GM21447 (cell line): ENCODE results near the gene AGPS.
"Not testable (repeated sequence)": the region's sequence is repeated elsewhere in the genome, so short reads cannot be mapped to it uniquely, and the experiment has no call there.

Experiments used
- ATAC-seq: cut with Tn5 transposase; IDR thresholded peaks from one replicate; pipeline ENCODE4 v1.9.1; 2021; ENCODE audit not compliant: unreplicated experiment

The AGPS gene

GRCh38 chr2:177383935-177384334 is 8.6 kb upstream of the AGPS start:
- ATAC-seq: no peak

DNA sequence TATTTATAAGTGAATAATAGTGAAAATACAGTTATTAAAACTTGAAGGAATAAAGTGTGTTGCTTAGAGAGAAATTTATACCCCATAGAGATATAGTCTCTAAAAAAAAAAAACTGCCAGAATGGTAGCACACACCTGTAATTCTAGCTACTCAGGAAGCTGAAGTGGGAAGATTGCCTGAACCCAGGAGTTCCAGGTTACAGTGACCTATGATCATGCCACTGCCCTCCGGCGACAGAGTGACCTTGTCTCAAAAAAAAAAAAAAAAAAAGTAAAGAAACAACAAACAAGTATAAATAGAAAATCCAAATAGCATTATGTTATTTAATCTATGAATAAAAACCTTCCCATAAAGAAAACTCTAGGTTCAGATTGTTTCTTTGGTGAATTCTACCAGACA is 7.4 kb upstream of the AGPS start:
- ATAC-seq: no peak

GRCh38 chr2:177391822-177392372 is 676 bp upstream of the AGPS start:
- ATAC-seq: no peak

DNA sequence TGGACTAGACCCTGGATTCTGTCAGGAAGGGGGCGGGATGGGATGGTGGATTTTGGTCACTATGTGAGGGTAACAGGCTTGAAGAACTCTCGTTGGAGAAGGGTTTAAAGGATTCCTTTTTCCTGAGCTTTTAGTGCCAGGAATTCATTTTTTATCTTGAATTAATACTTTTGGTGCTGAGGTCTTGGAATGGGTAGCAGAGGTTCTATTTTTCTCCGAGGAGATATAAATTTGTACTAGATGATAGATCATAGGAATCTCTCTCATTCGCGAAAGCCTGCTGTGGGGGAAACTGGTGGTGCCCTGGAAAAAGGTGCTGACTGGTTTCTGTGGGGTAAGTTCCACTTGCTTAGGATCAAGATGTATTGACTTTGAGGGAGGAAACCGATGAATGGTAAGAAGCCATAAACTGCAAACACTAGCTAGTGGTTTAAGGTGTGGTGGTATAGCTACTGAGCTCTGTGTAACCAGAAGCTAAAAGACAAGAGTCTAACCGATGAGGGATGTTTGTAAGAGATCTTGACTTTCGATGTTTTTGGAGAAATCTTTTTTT is 706 bp downstream of the AGPS start:
- no peak for ATAC-seq

- ATAC-seq: no peak
These were observed 1.4 kb downstream of the AGPS start for GRCh38 chr2:177393824-177394593.

DNA sequence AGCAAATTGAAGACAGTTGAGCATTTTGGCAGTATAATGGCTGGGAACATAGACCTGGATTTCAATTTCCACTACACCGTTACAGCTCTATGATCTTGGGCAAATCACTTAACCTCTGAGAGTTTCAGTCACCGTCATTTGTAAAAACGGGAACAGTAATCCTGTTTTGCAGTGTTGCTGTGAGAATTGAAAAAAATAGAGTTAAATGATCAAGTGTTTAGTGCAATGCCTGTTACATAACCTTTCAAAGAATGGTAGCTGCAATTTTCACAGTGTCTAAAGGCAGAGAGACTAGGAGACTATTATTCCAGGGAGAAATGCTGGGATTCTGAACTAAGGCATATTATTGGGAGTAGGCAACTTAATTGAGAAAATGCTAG is 2.0 kb downstream of the AGPS start:
- no peak for ATAC-seq

GRCh38 chr2:177395351-177396065 is 2.9 kb downstream of the AGPS start:
- no peak for ATAC-seq

- no peak for ATAC-seq
These were observed 4.3 kb downstream of the AGPS start for GRCh38 chr2:177396703-177397460.

DNA sequence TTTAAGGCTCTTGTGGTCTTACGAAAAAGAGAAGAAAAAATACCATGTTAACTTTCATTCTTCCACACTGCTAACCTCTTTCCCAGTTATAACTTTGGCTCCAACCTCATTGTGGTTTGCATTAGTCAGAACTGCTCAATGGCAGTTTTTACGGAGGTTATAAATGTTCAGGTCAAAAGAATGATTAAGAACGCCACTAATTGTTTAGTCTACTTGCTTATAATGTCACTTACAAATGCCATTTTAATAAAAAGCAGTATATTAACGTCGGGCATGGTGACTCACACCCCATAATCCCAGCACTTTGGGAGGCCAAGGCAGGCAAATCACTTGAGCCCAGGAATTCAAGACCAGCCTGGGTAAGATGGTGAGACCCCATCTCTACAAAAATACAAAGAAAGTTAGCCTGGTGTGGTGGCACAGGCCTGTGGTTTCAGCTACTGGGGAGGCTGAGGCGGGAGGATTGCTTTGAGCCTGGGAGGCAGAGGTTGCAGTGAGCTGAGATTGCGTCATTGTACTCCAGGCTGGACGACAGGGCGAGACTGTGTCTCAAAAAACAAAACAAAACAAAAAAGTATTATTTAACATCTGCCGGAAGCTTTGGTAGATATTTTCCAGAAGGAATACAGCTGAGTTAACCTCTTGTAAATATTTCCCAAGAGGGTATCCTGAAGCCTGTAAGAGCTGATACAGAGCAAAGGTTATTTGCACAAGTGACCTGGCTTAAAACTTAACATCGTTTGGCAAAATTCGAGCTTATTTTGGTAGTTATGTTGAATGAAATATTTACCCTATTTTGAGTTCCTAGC is 5.1 kb downstream of the AGPS start:
- no peak for ATAC-seq

DNA sequence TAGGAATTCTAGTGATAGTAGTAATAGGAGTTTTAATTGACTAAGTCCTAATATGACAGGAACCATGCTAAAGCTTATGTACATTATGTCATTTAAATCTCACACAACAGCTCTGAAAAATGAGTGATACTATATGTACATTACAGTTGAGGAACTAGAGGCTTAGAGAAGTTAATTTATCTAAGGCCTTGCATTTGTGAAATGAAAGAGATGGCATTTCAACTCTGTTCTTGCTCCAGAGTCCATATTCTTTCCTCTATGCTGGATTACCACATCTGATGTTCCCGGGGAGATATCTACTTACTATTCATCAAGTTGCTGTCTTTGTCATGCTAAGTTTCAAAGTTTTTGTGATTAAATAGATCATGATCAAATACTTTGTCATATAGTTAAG is 5.7 kb downstream of the AGPS start:
- ATAC-seq: no peak

- ATAC-seq: no peak
These were observed 6.2 kb downstream of the AGPS start for GRCh38 chr2:177398791-177399190.

GRCh38 chr2:177399376-177399775 is 6.8 kb downstream of the AGPS start:
- no peak for ATAC-seq

GRCh38 chr2:177400337-177400923 is 7.9 kb downstream of the AGPS start:
- no peak for ATAC-seq

DNA sequence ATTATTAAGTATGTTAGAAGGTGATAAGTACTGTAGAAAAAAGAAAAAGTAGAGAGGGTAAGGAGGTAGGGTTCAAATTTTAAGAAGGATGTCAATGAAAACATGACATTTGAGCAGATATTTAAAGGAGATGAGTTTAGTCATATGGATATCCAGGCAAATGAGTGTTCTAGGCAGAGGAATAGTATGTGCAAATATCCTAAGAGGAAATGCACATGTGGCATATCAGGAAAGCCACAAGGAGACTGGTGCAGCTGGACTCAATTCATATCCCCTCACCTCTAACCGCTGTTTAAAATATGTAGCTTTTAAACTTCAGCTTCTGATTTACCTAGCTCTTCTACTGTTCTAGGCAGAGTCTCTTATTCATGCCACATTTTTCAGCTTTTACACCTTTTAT is 9.5 kb downstream of the AGPS start:
- ATAC-seq: no peak

DNA sequence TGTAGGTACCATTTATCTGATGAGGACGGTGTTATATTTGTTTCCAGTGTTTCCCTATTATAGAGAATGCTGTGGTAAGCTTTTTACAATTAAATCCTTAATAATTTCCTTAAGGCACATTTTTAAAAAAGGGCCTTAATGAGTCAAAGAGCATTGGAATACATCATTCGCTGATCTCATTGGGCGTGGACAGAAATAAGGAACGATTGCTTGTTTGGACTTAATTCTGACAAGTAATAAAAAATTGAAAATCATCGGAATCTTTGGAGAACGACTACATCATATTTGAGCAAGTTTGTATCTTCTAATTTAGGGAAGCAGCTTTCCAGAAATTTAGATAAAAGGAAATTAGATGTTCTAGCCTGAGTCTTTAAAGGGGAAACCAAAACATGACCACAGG is 11.3 kb downstream of the AGPS start:
- ATAC-seq: no peak

GRCh38 chr2:177404243-177404642 is 11.7 kb downstream of the AGPS start:
- no peak for ATAC-seq

DNA sequence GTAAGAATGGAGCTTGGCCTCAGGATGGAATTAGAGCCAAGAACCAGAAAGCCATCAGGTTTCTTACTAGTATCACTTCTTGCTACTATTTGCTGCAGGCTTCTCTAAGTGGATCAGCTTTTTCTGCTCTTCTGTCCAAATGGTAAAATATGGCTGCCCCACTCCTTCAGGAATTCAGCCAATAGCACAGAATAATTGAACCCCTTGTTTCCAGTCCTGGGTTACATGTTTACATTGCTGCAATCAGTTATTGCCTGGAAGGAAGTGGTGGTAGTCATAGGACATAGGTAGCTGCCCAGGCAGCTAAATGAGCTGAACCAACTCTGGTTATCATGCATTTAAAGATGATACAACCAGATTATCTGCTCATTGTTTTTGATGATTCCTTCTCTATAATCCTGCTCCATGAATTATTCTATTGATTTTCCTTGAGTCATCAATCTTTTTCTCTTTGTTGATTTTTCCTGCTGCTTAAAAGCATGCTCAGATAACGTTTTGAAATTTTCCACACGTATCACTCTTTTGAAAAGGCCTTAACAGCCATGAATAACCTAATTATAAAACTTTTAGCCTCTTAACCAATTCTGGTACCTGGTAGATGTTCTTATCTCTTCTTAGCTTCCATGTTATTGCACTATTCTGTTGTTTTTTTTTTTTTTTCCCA is 12.6 kb downstream of the AGPS start:
- ATAC-seq: no peak

DNA sequence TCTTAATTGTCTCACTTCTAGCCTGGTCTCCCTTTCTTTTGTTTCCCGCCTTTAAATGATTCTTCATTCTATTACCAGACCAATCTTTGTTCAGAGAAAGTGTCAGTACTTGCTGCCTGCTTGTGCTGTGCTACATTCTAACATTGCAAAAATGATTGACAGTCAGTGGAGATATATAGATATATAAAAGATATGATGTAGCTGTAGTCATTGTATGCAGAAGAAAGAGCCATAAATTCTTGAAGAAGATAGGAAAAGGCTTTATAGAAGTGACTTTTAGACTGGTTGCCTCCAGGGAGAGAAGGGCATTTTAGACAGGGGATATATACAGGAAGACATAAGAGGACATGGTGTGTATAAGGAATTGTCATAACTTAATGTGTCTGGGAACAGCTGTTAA is 13.6 kb downstream of the AGPS start:
- no peak for ATAC-seq

DNA sequence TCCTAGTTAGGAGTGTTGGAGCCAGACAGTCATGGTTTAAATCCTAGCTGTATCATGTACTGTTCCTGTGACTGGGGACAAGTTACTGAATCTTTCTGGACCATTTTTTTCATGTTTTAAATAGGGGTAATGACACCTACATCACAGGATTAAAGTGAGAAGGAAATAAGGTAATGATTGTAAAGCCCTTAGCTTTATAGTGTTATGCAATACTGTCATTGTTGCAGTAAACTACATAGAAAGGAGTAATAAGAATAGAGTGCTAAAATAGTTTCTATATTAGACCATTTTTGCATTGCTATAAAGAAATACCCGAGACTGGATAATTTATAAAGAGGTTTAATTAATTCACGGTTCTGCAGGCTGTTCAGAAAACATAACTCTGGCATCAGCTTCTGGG is 14.5 kb downstream of the AGPS start:
- no peak for ATAC-seq

- not testable (repeated sequence) for ATAC-seq
These were observed 18.1 kb downstream of the AGPS start for GRCh38 chr2:177410629-177411028.
